C1 segment of cervical spinal cord (tissue), 14 donors: ENCODE data around the gene DNAL4.

Experiments used
- DNase-seq, 14 donors: peaks; one replicate each; lab custom pipeline; 2025; lab: John Stamatoyannopoulos, UW

DNAL4 gene

DNA sequence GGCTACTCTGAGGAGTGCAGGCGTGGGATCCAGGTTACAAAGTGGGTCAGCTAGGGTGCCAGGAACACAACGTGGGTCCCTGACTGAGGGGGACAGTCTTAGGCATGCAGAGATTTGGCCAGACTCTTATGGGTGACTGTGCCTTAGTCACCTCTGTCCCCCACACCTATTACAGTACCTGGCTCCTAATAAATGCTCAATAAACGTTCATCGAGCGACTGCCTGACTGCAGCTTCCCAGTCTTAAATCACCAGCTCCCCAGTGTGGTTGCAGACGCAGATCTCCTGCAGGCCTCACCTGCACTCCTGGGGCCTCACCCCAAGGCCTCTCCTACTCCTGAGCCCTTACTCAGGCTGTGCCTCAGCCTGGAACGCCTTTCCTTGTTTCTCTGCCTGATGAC, 34.9 kb downstream of the DNAL4 start:
- DNase-seq: no peak

DNA sequence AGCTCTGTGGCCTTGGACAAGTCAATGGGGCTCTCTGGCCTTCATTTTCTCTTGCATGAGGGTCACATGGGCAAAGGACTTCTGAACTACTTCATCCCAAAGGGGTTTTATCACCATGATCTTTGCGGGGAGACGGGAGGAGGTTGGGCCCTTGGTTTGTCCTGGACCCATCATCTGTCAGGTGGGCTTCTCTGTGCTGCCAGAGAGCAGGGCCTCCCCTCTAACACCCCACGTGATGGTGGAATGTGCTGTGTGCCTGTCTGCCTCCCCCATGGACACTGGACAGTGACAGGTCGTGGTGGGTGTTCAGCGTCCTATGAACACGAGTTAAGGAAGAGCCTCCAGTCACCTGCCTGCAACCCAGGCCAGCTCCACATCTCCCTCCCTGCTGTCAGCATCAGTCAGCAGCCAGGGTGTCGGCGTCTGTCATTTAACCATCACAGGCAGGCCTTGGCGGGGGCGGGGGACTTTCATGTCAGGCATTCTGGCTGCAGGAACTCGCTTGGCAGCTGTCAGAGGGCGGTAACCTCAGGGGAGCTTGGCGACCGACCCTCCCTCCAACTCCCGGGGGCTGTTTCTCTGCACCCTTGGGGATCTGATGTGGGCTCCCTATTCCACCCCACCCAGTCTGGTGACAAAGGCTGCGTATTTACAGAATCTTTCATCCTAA, 35.5 kb downstream of the DNAL4 start:
- DNase-seq: no peak

DNA sequence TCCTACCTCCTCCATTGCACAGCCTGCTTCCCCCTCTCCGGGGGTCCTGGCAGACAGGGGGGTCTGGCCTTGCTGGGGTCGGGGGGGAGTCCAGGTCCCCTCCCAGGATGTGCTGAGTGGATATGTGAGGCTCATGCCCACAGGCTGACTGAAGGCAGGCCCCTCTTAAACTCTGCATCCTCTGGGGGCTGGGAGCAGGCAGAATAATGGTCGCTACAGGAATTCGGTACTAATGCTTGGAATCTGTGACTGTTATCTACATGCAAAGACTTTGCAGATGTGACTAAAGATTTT, 36.5 kb downstream of the DNAL4 start:
- DNase-seq: no peak

DNA sequence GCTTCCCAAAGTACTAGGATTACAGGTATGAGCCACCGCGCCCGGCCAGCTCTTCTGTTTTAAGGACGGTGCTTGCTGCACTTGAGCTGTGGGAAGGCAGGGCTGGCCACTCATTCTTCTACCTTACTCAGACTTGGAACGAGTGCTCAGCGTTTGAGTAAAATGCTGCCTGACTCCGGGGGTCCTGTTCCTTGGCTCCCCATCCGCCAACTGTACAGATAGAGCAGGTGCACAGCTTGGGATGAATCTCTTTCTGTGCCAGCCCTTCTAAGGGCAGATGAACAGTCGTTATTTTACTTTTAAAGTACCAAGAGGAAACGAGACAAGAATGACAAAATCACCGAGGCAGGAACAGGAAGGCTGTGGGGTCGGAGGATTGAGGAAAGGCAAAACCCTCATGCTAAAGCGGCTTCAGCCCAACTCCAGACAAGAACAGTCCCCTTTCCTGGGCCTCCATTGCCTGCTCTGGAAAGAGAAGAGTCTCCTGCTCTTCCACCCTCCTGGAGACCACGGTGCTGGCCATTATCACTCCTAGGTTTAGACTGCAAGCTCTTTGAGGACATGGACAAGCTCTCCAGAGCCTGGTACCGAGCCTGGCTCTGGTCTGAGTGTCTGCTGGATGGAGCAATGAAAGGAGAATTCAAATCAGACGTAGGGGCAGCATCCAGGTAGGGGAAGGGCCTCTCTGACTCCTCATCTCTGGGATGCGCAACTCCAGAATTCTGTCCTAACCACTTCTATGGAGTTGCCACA, 37.1 kb downstream of the DNAL4 start:
- DNase-seq: peak in 2 of 14 donors; percentile 31 to 52

DNA sequence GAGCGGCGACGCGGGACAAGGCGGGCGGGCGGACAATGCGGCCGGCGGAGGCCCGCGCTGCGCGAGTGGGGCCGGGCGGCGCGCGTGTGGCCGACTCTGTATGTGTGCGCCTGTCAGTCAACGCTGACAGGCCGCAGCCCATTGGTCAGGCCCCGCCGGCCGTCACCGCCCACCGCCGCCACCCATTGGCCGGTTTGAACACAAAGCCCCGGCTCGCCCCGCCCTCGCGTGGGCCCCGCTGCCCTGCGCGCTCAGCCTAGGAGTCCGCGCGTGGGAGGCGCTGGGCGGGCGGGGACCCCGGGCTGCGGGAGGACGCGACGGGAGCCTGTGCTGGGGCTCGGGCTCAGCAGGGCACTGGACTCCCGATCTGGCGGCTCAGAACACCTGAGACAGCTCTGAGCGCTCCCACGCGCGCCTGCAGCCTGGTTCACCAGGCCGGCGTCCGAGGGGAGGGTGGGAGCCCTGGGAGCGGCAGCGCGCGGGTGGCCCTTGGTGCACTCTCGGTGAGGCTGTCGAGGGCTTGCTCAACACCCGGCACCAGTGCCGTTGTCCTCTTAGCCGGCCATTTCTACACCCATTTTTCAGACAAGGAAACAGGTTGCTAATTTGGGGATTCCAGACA, 37.9 kb downstream of the DNAL4 start, which contains the start of gene SUN2:
Gene SUN2 (minus strand): TSS at position 88 of the 622 bp plus-strand sequence. CDS start 3,370 bp downstream, outside the sequence.
- DNase-seq: peak; percentile 48 to 95 (median 88)

DNA sequence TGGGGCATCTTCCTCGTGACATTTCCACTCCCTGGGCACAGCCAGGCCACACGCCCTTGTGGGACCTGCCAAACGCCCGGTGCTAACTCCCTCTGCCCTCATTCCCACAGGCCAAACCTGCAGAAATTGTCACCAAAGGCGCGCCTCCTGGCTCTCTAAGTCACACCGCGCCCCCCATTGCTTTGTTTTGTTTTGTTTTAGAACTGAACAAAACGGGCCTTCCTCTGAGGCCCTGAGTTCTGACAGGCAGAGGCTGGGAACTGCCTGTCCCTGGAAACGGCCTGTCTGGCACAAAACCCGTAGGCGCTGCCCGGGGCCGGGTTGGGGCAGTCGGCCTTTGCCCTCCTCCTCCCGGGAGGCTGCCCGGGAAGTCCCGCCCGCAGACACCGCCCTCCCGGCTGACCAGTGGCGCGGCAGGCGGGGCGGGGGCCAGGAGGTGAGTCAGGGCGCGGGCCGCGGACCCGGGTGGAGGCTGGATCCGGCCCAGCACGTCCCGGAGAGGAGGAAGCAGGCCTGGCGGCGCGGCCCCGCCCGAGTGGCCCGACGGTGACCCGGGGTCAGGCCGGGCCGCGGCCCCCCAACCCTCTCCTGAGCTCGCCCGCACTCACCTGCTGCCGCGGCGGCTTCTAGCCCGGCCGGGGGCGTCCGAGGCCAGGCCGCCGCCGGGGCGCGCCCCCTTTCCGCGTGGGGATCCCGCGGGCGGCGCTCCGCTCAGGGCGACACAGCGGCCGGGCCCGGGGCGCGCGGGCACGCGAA, 38.6 kb downstream of the DNAL4 start:
- peak; percentile 22 to 96 (median 78) for DNase-seq

DNA sequence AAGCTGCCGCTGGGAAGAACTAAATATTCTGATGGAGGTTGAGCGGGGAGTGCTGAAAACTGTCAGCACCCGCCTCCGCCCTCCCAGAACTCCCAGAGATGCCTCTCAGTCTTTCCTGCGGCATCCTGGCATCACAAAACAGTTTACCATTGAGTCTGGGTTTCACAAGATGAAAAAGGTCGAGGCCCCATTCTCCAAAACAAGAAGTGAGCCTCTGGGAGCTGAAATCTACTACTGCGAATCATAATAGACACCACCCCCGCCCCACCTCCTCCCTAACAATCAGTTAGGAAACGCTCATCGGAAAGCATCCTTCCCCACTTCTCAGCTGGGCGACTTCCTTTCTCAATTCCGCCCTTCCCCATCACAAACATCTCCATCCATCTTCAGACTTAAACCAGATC, 39.2 kb downstream of the DNAL4 start:
- peak in 1 of 14 donors; percentile 71 for DNase-seq

DNA sequence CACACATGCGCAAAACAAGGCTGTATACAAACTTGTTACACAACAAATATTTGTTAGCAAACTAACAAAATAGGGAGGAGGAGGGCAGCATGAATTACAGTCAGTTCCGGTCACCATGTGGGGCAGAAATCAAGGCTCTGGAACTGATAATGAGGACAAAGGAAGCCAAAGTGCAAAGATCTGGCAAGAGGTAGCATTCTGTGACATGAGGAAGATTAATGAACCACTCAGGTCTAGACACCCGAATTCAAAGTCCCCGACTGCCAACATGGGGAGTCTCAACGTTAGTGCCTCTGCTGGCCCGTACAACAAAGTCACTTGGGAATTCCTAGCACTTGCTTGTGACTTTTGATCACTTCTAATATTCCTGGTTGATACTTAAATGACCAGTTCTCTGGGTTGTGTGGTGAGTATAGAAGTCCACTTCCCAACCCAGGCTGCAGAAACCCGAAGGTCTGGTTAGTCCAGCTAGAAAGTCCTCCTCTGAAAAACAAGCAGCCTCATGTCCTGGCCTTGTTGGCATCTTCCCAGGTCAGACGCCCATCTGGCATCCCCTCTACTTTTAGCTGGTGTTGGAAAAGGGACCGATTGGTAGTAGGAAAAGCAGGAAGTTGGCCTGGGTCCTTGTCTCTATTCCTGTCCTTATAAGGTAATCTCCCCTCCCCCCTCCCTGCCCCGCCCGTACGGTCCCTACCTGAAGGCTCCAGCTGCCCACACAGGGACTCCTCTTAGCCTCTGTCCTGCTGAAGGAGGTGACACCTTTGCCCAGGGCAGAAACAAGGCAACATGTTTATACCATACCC, 39.8 kb downstream of the DNAL4 start:
- DNase-seq: peak in 11 of 14 donors; percentile 32 to 82 (median 55)

DNA sequence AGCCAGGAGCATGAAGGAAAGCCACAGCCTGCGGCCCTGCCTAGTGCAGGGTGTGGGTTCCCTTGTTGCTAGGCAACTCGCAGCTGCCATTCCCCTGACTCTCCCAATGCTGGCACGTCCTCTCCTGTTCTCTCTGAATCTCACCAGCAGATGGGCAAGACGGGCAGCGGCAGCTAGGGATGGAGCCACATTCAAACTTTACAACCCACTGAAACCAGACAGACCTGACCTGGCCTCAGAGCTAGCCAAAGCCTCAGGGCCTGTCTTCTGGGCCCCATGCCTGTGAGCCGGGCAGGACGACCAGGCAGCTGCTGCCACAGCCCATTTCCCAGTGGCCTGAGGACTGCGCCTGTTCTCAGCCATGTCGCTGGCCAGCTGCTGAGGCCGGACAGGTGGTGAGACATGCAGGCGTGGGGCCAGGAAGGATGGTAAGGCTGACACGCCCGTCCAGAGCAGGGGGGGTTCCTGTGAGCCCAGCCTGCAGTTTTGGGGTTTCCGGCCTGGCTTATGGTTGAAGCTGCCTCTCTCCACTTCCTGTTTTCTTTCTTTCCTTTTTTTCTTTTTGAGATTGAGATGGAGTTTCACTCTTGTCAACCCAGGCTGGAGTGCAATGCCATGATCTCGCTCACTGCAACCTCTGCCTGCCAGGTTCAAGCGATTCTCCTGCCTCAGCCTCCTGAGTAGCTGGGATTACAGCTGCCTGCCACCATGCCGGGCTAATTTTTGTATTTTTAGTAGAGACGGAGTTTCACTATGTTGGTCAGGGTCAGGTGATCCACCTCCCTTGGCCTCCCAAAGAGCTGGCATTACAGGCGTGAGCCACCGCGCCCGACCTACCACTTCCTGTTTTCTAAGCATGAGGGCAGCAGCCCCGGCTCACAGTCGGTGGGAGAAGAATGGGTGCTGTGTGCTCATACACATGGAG, 42.3 kb downstream of the DNAL4 start:
- DNase-seq: no peak

DNA sequence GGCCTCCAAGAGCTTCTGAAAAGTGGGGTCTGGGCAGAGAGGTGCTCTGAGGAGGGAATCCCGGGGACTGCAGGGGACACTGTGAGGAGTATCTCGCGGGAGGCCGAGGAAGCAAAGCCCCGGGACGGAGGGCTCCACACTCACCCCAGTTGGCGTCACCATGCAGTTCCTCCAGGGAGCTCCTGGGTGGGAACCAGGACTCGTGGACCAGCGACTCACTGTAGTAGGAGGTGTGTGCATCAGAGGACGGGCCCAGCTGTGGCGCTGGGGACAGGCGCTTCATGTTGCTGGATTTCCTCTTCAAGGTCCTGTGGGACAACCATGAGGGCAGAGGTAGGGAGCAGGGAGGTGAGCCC, 42.9 kb downstream of the DNAL4 start:
- no peak for DNase-seq

DNA sequence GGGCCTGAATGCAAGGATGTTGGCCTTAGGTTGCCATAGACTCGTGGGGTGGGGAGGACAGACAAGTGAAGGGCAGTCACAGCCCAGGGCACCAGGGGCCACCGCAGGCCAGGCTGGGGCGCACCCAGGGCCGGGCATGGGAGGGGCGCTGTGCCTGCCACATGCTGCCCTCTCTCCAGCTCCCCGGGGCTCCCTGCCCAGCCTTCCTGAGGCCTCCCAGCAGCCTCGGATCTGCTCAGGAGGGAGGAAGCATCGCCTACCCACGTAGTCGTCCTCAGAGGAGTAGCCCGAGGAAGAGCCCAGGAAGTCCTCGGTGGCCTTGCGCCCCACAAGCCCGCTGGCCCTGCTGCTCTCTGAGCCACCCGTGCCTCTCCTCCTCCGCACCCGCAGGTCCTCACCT, 43.3 kb downstream of the DNAL4 start:
- no peak for DNase-seq

DNA sequence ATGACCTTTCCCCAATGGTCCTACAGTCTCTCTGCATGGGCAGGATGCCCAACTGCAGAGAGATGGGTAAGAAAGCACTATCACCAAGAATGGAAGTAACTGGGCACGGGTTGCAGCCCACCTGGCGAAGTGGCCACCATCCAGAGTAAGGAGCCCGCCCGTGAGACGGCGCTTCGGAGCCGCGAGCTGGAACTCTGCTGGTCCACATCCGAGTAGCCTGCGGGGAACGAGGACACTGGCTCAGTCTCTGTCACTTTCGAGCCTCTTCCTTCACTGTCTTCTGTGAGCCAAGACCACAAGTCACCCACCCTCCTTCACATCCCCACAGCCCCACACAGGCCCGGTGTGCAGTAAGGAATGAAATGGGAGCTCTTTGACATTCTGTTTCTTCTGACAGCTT, 43.8 kb downstream of the DNAL4 start:
- DNase-seq: no peak

DNA sequence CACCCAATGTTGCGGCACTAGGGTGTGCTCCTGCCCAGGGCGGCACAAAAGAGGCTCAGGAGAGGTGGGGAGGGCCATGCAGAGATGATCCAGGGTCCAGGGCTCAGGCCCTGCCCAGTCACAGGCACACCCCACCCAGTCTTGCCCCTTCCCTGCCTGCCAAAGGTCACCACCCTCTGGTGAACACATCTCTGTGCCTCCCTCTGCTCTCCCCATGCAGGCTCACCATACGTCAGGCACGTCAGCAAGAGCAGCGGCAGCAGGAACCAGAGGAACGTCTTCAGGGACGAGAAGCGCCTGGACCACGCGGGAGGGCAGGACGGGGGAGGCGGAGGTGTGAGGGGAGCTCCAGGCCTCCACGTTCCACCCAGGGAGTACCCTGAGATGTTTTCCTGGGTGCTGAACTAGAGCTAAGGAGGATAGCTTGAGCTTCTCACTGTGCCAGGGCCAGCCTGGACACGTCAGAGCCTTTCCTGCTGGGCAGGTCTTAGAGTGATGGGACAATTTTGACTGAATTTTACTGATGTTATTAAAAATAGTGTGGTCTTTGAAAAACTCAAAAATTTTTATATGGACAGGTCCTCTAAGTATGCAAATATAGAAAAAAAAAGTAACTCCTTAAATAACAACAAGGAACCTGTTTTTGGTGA, 45.3 kb downstream of the DNAL4 start:
- no peak for DNase-seq

DNA sequence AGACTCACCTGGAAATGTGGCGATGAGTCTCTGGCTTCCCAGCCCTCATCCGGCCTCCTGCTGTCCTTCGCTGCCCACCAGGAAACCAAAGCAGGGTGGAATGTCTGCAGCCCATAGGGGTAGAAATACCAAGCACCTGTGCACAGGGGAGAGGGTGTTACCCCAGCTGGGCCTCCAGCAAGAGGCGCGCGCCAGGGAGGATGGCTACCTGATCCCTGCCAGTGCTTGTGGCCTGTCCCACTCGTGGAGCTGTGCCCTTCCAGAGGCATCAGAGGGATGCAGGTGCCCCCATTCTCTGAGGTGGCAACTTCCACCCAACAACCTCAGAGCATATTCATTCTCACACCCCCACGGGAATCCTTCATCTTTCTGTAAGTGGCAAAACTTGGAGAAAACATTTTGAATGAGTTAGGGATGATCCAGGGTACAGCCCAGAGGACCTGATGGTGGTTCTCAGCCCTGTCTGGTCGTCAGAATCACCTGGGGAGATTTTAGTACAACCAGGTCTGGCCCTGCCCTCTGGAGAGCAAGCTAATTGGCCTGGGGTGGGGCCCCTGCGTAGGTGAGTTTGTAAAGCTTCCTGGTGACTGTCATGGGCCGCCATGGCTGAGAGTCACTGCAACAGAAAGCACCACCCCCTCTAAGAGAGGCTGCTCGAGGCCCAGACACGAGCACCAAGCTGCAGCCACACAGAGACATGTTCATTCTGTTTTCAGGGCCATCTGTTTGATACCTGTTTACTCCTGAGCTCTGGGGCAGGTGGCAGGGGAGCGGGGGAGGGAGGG, 48.1 kb downstream of the DNAL4 start:
- no peak for DNase-seq

DNA sequence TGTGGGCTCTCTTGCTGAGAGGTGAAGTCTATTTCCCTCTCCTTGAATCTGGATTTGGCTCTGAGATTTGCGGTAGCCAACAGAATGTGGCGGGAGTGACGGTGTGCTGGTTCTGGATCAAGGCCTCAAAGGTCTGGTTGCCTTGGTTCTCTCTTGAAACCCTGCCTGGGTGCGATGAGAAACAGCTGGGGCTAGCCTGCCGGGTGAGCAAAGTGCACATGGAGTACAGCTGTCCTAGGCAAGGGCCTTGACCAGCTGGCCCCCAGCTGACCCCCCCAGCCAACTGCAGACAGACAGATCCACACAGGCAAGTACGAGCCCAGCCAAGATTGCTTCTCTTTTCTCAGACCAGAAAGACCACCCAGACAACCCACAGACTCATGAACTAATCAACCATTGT, 49.0 kb downstream of the DNAL4 start:
- no peak for DNase-seq

DNA sequence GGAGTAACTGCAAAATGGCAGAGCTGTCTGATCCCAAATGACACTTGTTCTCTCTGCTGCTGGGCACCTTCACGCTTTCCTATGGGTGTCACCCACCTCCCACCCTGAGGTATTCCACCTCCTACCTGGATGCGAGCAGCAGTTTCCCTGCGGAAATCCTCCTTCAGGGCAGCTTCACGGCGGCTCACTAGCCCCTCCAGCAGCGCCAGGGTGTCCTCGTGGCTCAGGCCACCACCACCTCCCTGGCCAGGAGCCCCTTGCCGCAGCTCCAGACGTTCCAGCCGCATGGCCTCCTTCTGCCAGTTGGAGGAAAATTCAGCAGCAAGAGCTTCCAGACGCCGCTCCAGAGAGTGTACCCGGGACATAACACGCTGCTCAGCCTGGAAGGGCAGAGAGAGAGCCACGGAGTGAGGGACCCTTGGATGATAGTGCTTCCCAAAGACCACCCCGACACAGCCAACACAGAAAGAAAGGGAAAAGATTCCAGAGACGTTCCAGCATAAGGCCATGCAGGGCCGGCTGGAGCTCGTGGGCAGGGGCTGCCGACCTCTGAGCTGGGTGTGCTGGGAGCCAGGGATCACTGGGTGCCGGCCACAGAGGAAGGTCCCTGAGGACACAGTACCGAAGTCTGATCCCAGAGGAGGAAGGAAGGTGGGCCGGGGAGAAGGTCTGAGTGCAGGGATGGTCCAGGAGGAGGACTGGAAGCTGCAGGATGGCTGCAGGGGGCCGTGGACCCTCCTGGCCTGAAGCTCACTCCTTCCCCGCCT, 51.6 kb downstream of the DNAL4 start:
- DNase-seq: no peak

DNA sequence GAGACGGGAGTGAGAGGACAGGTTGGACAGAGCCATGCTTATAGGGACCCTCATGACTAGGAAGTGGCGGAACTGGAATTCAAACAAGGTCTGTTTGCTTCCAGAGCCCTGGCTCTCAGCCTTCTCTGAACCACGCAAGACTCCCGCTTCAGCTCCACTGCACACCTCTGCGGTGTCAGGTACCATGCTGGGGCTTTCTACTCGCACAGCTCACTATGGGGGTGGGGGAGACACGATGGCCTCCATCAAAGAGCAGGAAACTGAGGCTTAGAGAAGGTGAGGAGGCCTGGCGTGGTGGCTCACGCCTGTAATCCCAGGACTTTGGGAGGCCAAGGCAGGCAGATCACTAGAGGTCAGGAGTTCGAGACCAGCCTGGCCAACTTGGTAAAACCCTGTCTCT, 52.4 kb downstream of the DNAL4 start:
- no peak for DNase-seq

DNA sequence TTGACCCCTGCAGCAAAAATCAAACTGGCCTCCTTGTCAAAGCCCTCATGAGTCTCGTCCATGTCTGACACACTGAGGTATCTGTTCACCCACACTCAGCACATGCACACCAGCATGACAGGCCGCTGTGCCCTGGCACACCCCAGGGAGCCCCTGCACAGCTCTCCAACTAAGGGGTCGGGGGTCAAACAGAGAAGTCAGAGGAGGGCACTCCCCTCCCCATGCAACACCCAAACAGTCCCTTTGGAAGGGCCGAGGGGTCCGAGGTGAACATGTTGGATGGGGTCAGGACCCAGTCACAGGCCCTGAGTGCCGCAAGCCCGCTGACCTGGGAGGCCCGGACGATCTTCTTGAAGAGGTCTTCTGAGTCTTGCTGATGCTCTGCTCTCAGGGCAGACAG, 52.8 kb downstream of the DNAL4 start:
- no peak for DNase-seq
